ENCODE measurements around the gene AIFM2. TPM values are rescaled to one million over a fixed set of nuclear protein-coding genes. Genes with fewer than 3 reads are reported as not detected.

The AIFM2 gene
- total and polyA plus RNA-seq, 10 of the 15 experiments (the other 5 are each of a cell fraction or from before 2014, with no cell fraction given): 4.5 to 30.8 (median 15.6) TPM

DNA sequence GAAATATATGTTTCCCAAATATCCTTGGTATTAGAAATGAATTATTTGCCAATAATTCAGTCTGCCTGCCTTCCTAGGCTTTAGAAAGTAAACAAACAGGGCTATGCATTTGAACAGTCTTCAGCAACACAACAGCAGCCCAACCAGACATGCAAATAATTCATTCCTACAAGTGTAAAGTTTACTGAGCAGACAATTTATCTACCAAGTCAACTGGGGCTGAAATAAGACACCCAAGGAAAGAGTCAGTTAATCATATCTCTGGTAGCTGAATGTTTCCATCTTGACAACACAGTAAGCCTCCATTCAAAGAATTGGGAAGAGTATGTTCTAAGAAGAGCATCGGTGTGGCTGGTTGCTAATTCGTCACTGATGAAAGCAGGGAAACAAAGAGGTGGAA is 38.4 kb downstream of the AIFM2 start:
- H2AFZ ChIP-seq (ENCODE audit: control insufficient read depth, low read depth, low read length): no peak overlapping the region
- H3K4me1 ChIP-seq (ENCODE audit: control insufficient read depth, insufficient read depth, low read length): peaks cover 7% of the 10 kb centered on the region; the same call in 1 of the 2 replicates
- intact Hi-C loops (cut with micrococcal nuclease; ENCODE audit: unreplicated experiment): no loop called here
- no peak for FAIRE-seq
- RAD21 ChIA-PET (ENCODE audit: unreplicated experiment): interaction anchor here (1.1 to 2.5 kb wide), 3 partner anchors 13 to 136 kb away, joined by 5 to 16 read pairs (median 6); partner anchors contain the start of gene TYSND1
- no peaks in the 10 kb centered on the region for H4K20me1 ChIP-seq (ENCODE audit: control insufficient read depth, insufficient read depth)
- no peak overlapping the region for H3K4me3 ChIP-seq
- POLR2A ChIA-PET: interaction anchor here (0.6 to 3.4 kb wide), 3 partner anchors 10 to 199 kb away, joined by 3 to 15 read pairs (median 4); no protein-coding TSS in a partner anchor
- CTCF ChIA-PET: interaction anchor here (0.9 to 5.8 kb wide), 9 partner anchors 9 to 136 kb away, joined by 3 to 58 read pairs (median 7); partner anchors contain the start of gene TYSND1
- SMC1A ChIA-PET (ENCODE audit: uncharacterized antibody, unreplicated experiment): interaction anchor here (1.5 to 3.2 kb wide), 4 partner anchors 9 to 22 kb away, joined by 6 to 14 read pairs (median 8); no protein-coding TSS in a partner anchor
- TF ChIP-seq BCL3 (IDR thresholded peaks at IDR 0.05; ENCODE audit: borderline replicate concordance, insufficient read depth, low read depth, low read length, poor library complexity, severe bottlenecking) (no peak), MXI1 (IDR thresholded peaks at IDR 0.05; ENCODE audit: low read depth, low read length) (no peak), BMI1 (IDR thresholded peaks at IDR 0.05; ENCODE audit: borderline replicate concordance) (no peak), ETV6 (conservative IDR thresholded peaks at IDR 0.05 in 1 of 2, IDR thresholded peaks at IDR 0.05 in 1 of 2; ENCODE audit: borderline replicate concordance in 1 of 2, low read depth in 1 of 2) (no peak), FOS (IDR thresholded peaks at IDR 0.05; ENCODE audit: borderline replicate concordance, extremely low read depth, insufficient read length) (no peak)
- H3K79me2 ChIP-seq (ENCODE audit: control insufficient read depth, insufficient read depth, low read length): no peaks in the 10 kb centered on the region
- H3K27me3 ChIP-seq (replicated peaks in 1 of 2; ENCODE audit: control insufficient read depth in 2 of 2, insufficient read depth in 2 of 2, low read length in 1 of 2): no peaks in the 10 kb centered on the region; a peak in 1 of 4 replicates
- 76% methylated on average over 2 of the region's 2 CpGs for WGBS (ENCODE audit: insufficient coverage, insufficient replicate concordance, low lambda C conversion rate, missing lambda C conversion rate)
- H3K36me3 ChIP-seq (ENCODE audit: control insufficient read depth in 2 of 2, insufficient read depth in 2 of 2, low read length in 1 of 2): no peaks in the 10 kb centered on the region
- H3K9ac ChIP-seq (ENCODE audit: control insufficient read depth, insufficient read depth, low read length): no peak overlapping the region
- no peak for DNase-seq (ENCODE audit: low read depth, low spot score)
- ATAC-seq: no peak
- H3K27ac ChIP-seq (ENCODE audit: control insufficient read depth, insufficient read depth): no peak overlapping the region
- in situ Hi-C loops (cut with MboI): no loop called here
- no peaks in the 10 kb centered on the region for H3K9me3 ChIP-seq (replicated peaks; ENCODE audit: control insufficient read depth, insufficient read depth, low read length)
- BruUV-seq (replicated peaks): no TSS peak
- no peak overlapping the region for H3K4me2 ChIP-seq (ENCODE audit: control insufficient read depth, insufficient read depth)

All from GM12878 (cell line).